SW 1271 (cell line): Measurements from ENCODE around the gene PKM.
"Not testable (repeated sequence)": the region's sequence is repeated elsewhere in the genome, so short reads cannot be mapped to it uniquely, and the experiment has no call there.

Source experiments
- DNase-seq, 2 experiments: peaks; one replicate each; lab custom pipeline; 2025; lab: John Stamatoyannopoulos, UW

PKM gene

DNA sequence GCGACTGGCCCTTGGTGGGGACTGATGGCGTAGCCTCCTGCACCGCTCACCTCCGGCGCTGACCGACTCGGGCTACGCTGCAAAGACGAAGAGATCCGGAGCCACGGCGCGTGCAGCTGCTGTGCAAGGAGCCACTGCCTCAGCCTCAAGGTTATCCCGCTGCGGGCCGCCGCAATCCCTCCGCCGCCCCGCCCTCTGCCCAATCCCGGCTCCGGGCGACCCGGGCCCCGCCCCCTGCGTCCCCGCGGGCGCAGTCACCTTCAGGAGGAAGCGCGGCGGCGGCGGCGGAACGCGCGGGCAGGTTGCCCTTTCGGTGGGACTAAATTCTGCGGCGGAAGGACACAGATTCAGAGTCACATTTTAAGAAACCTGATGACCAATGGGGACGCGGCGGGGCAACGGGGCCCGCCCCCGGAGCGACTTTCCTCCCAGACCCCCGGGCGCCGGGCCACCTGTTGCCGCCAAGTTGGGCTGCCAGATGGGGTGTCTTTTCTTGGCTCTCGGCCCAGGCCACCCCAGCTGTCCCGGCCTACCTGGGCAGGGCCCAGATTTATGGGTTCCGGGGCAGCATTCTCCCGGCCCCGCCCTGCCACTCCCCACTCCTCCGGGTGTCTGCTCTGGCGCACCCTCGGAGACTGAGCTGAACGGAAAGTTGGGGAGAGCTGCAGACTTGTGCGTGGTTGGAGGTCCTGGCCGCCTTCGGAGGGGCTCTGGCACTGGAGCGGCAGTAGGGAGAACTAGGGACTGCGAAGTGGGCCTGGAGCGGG is at the start of gene PKM:
PKM (minus strand) TSS at position 125 of the 767 bp plus-strand sequence. CDS start 12,093 bp downstream, outside the sequence.
- peak; percentile 95 to 98 for DNase-seq

DNA sequence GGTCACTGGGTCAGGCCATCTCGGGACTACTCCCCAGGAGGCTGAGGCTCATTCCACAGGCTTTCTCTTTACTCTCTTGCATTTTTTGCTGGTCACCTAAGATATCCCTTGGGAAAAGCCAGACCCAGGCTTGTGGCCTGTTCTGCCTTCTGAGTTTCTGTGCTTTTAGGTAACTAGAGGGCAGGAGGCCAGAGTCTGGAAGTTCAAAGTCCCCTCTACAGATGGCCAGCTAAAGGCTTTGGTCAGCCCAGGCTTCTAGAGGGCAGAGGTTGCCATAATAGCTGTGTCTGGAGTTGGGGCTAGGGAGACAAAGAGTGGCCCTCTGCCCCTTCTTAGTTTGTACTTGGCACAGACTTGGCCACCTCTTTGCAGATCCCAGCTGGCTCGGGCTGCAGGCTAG is 49.8 kb upstream of the PKM start:
- no peak for DNase-seq

DNA sequence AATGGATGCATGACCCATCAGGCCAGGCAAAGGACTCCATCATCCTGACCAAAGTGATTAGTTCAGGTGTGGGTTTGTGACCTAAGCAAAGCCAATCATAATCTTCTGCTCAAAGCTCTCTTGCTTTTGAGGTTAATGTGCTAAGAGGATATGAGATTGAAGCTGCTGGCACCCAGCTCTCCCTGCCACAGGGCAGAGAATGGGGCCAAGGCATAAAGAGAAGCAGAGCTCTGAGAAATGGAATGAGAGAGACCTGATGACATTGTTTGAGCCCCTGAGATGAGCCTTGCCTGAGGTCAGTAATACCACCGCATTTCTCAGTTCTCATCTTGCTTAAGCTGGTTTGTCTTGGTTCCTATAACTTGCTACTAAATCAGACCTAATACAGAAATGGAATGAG is 47.7 kb upstream of the PKM start:
- no peak for DNase-seq

DNA sequence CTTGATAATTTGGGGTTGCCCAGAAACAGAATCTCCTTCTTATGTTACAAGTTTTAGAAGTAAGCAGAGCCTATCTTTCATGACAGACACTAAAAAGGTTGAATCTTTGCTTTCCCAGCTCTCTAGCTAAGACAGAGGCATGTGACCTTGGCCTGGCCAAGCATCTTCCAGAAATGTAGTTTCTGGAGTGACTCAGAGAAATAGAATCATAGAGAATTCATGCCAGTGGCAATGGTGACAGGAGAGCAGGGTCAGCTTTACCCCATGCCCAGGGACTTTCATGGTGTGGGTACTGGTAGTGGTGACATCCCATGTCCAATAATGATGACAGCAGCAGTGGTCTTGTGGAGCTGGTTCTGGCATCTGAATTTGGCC is 45.3 kb upstream of the PKM start:
- no peak for DNase-seq

DNA sequence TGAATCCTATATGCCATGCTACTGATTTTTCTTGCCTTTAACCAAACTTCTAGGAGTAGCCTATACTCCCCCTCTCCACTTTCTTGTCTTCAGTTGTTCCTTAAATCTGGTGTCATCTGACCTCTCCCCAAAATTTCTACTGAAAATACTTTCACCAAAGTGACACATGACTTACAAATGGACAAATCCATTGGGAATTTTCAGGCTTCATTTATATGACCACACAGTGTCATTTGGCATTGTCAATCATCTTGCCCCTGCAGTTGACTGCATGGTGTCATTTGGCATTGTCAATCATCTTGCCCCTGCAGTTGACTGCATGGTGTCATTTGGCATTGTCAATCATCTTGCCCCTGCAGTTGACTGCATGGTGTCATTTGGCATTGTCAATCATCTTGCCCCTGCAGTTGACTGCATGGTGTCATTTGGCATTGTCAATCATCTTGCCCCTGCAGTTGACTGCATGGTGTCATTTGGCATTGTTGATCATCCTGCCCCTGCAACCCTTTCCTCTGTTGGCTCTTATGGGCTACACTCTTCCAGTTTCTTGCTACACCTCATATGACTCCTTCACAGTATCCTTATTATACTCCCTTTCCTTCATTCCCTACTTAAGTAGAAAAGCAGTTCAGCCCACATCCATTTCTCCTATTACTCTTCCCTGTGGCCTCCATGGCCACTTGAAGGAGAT is 44.8 kb upstream of the PKM start:
- not testable (repeated sequence) for DNase-seq

DNA sequence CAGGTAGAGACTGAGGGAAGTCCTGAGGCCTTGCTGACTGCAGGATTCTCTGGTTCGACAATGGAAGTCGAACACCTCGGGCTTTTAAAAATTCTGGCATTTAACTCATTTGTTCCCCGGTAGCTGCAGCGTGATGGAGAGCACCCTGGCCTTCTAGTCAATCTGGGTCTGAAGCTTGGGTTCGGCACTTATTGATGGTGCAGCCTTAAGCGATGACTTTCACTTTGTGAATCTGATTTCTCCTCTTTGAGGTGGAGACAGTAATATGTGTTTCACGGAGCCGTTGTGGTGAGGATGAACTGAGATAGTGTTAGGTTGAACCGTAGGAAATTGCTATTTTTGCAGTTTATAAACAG is 42.0 kb upstream of the PKM start:
- no peak for DNase-seq

DNA sequence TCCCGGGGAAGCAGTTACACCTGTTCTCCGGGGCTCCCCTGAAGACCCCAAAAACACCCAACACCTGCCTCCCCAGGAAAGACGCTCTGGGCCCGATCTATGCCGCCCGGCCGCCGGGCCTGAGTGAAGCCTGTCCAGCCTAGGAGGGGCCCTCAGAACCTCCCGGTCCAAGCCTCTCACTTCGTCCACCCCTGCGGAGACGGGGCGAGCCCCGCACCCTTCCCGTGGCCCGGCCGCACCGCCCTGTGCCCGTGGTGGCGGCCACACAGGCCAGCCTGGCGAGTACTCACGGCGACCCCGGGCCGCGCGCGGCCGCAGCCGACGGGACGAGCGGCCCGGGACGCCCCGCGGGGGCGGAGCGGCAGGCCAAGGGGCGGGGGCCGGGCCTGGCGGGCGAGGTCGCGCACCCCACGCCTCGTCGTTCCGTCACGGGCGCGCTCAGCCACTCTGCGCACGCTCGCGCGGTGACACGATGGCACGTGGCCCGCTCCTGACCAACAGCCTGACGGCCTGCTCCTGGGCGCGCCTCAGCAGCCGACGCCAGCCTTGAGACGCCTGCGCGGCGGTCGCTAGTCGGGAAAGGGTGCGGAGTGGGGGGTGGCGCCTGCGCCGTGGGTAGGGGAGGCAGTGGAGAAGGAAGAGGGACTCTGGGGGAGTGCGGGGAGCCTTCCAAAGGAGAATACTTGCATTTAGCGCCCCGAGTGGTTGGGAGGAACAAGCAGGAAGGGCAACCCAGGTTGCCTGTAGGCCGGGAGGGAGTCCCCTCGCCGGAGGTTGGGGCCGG is 41.4 kb upstream of the PKM start, which contains the start of gene PARP6:
PARP6 (minus strand) TSS at position 342 of the 784 bp plus-strand sequence. CDS start 5,077 bp downstream, outside the sequence.
- peak; percentile 96 to 98 for DNase-seq

DNA sequence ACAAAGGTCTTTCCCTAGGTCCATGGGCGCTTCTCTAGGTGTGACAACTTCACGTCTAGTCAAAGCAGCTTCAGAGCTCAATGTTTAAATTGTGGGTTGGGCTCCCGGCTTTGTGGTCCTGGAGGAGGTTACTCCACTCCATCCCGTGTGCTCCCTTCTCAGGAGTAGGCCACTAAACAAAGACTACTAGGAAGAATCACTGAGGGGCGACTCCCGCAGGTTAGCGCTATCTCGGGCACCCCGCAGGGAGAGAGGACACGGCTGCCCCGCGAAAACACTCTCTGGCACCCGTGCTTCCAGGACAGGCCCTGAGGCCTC is 40.9 kb upstream of the PKM start:
- DNase-seq = no peak

DNA sequence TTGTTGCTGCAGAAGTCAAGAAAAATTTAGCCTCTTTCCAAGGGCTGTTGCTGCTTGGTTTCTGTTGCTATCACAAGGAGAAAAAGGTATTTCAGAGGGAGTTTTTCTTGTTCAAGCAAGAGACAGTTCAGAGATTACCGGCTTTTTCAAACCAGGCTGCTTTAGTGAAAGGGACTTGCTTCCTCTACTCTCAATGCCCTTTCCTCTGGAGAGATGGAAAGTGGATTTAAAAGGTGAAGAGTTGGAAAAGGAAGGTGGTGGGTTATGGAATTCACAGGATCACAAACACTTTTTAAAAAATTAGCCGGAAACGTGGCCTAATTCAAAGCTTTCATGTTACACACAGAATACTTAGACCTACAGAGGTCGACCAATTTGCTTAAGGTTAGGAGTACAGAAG is 40.2 kb upstream of the PKM start:
- no peak for DNase-seq

DNA sequence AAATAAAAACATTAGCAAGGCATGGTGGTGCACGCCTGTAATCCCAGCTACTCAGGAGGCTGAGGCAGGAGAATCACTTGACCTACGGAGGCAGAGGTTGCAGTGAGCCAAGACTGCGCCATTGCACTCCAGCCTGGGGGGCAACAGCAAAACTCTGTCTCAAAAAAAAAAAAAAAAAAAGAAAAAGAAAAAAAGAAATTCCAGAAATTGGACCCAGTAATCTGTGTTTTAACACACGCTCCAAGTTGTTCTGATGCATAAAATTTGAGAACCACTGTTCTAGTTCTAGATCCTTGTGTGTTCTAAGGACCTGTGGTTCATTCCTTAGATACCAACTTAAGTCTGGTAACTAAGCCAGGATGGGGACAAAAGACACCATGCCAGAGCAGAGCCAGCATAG is 38.7 kb upstream of the PKM start:
- no peak for DNase-seq

DNA sequence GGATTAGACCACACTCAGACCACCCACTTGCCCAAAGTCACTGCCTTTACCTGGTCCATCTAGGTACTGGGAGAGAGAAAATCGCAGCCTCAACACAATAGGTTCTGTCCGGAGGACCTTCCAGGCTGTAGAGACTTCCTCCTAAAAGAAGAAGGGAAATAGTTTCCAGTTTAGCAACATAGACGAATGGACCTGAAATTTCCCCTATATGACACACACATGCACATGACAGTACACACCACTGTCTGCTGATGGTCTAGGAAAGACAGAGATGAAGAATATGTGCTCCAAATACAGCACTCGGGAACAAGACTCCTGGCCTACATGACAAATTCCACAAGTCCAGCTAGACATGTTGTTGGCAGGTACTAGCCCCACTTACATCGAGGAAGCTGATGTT is 34.0 kb upstream of the PKM start:
- no peak for DNase-seq

DNA sequence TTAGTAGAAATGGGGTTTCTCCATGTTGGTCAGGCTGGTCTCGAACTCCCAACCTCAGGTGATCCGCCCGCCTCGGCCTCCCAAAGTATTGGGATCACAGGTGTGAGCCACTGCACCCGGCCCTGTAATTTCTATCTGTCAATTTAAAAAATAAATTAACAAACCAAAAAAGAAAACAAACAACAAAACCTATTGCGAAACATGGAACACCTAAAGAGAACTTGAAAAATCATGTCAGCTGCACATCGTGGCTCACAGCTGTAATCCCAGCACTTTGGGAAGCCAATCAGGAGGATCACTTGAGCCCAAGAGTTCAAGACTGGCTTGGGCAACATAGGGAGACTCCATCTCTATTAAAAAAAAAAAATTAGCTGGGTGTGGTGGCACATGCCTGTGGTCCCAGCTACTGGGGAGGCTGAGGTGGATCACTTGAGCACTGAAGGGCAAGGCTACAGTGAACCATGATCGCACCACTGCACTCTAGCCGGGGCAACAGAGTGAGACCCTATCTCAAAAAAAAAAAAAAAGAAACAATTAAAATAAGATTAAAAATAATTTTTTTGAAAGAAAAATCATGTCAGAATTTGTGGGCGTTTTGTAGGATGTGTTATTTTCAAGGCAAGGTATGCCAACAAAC is 21.8 kb upstream of the PKM start:
- no peak for DNase-seq

DNA sequence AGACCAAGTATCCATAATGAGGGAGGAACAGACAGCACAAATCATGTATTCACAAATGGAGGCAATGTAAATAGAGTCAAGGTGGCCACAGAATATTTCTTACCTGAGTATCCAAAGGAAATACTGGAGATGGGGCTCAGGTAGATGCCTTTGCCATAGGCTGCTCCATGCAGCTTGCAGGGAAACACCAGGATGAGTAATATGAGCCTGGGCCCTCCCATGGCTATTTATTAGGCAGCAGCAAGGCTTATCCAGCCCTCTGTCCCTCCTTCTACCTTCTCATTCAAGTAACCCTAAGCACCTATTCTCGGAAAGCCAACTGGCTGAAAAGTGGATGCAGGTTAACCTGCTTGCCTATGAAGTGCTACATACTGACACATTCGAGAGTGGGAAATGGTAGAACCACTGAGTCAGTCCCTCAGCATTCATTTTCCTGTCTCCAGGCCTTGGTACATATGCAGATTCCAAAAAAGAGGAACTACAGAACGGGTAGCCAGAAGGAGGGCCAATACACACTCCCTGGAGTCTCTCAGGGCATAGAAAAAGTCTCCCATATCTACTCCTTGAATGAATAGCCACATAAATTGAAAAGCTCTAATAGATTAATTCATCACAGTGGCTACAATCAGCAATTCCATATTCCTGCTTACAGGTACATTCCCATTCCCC is 18.3 kb upstream of the PKM start:
- DNase-seq = no peak

DNA sequence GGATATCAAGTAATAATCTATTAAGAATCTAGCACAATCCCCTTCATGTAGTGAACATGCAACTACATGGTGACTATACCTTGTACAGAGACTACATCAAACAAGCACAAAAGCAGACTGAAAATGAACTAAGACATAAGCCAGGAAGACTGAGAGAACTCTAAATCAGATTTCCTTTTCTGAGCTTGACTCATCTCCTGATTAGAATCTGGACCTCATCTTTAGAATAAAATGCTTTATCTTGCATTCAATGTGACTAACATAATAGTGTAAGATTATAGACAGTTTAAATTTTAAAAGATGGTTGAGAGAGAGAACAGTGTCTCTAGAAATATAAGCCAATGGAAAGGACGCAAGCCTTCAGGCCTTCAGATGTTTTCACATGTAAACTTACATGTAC is 17.5 kb upstream of the PKM start:
- no peak for DNase-seq

DNA sequence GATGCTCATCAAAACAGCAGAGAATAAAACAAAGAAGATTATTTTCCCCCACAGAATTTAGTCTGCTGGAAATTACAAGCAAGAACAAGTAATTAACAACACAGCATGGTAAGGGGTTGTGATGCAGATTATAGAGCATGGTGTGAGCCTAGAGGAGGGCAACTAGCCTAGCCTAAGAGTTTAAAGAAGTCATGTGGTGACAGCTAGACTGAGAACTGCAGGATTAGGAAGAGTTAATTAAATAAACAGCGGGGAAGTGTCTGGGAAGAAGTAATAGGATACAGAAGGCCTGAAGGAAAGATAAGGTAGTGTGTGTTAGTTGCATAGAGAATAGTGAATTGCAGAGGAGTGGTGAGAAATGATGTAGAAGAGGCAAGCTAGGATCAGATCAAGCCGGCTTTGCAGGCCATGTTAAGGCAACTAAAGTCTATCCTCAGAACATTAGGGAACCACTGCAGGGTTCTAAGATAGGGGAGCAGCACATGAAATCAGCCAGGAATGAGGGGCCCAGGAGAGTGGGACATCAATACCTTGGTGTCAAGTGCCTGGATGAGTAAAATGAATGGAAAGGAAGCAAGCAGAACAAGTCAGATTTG is 11.9 kb upstream of the PKM start:
- DNase-seq = no peak

DNA sequence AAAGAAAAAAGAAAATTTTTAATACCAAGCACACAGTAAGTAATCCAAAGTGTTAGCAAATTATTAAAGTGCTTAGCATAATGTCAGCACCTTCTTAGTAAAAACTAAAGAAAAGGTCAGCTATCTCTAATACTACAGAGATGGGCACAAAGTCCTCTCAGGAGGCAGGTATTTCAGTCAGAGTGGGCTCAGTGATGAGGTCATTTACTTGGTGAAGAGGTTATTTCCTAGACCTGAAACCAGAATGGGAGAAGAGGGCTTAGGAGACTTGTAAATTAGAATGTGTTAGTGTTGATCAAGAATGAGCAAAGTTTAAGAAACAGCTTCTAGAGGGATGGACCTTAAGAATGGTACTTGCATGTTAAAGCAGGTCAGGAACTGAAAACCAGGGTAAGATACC is 8.7 kb upstream of the PKM start:
- no peak for DNase-seq

DNA sequence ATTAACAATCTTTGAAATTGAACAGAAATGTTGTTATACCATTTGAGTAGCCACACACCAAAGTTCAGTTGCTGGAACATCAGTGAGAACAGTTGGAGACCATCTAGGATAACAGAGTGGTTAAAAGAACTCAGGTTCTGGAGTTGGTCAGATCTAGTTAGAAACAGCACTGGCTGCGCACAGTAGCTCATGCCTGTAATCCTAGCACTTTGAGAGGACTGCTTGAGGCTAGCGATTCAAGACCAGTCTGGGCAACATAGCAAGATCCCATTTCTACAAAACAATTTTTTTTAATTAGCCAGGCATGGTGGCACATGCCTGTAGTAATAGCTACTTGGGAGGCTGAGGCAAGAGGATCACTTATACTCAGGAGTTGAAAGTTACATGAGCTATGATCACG is 7.6 kb upstream of the PKM start:
- DNase-seq = no peak

DNA sequence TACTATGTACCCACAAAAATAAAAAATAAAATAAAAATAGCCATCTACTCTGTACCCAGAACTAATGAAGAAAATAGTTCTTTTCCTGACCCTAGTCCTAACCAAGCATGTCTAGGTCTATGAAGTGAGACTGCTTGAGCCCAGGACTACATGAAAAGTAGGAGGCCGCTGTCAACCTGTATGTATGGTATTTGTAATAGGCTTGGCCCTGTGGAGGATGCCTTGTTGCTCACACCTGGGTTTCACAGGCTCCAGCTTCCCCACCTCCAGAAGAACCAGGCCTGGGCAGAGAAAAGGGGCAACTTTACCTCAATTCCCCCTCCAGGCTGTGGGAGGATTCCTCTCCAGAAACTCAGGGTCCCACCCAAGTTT is 6.8 kb upstream of the PKM start:
- DNase-seq = no peak

DNA sequence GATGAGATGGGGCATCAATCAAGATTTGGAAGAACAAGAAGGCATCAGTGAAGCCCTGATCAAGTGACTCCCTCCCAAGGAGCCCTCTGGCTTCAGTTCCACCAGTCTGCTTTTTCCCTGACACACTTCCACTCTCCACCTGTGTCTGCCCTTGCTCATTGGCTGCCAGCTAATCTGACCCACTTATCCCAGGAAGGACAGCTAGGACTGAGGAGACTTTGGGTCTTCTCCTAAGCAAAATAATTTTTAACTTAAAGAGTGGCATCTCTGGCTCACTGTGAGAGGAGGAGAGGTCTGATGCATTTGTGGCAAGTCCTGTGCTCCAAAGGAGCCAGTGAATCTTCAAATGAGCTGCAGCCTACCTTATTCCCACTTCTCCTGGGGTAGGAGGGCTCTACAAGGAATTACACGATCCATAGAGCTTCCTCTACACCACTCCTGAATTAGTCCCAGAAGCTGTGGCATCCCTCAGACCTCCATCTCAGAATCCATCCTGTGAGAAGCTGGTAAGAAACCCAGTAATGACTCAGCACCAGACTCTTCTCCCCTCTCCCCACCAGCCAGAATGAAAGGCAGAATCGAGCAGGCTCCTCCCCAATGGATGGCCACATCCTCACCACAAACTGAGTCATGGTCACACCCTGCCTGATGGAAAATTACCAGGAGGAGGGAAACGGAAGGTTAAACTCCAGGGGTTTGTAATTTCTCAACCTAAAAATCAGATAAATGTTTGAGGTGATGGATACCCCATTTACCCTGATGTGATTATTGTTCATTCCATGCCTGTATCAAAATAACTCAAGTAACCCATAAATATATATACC is 6.3 kb upstream of the PKM start:
- peak; percentile 87 to 98 for DNase-seq

DNA sequence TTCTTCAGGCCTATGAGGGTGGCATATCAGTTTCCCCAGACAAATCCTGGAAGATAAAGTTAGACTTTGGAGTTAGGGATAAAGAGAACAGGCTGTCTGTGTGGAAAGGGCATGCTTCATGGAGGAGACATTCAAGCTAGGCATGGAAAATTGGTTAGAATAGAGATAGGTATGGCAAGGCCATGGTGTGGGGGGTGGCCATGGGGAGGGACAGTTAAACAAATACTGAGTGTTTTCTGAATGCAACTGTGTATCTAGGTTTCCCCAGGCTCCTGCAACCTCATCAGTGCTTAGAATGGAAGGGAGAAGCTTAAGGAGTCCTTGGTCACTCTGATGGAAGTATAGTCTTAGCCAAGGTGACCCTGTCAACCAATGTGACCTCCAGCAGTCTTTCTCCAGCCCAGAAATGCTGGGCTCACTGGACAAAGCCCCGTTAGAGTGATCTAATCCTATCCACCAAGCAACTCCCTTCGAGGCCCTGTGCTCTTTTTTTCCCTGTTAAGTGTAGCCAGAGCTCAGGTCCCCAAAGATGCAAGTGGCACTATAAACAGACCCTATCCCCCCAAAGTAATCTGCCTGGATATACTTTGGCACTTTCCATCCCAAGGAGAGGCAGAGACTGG is 5.5 kb upstream of the PKM start:
- DNase-seq = no peak
